Measurements from ENCODE around the gene ADCY2.

ADCY2 gene

GRCh38 chr5:7393921-7394799, 1.8 kb upstream of the ADCY2 start:
- TF ChIP-seq RARB (CRISPR knock-in tag; IDR thresholded peaks at IDR 0.05) (no peak), TCF4 (CRISPR knock-in tag; IDR thresholded peaks at IDR 0.05; ENCODE audit: borderline replicate concordance) (no peak), OSR1 (CRISPR knock-in tag; IDR thresholded peaks at IDR 0.05) (no peak), PPARA (CRISPR knock-in tag; IDR thresholded peaks at IDR 0.05; ENCODE audit: borderline replicate concordance) (no peak), ARNTL (CRISPR knock-in tag; IDR thresholded peaks at IDR 0.05; ENCODE audit: borderline replicate concordance, low read depth) (no peak)
- ATAC-seq = no peak

DNA sequence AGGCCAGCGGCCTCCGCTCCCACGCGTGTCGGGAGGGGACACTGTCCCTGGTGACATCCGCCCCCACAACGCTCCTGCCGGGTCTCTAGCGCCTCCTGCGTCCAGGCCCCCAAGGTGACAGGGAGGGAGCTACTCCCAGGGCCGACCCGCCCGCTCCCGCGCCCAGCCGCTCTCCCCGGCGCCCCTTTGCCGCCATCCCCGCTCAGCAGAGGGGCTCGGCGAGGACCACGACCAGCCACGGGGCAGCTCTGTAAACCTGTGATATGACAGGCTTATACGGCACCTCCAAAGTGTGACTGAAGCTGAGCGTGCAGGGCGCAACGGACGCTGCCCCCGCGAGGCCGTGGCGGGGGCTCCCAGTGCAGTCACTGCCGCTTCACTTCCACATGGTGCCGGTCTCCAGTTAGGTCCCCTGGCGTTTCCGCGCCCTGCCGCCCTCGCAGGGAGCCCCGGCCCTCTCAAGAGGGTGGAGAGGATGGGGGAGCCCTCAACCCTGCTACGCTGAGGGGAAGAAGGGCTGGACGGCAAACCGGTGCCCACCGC, 978 bp upstream of the ADCY2 start:
- no peak for ATAC-seq
- TF ChIP-seq ZFP3 (CRISPR knock-in tag; IDR thresholded peaks at IDR 0.05) = no peak
- TF ChIP-seq GLIS3 (CRISPR knock-in tag; IDR thresholded peaks at IDR 0.05) = no peak
- TF ChIP-seq, protein P1, sequence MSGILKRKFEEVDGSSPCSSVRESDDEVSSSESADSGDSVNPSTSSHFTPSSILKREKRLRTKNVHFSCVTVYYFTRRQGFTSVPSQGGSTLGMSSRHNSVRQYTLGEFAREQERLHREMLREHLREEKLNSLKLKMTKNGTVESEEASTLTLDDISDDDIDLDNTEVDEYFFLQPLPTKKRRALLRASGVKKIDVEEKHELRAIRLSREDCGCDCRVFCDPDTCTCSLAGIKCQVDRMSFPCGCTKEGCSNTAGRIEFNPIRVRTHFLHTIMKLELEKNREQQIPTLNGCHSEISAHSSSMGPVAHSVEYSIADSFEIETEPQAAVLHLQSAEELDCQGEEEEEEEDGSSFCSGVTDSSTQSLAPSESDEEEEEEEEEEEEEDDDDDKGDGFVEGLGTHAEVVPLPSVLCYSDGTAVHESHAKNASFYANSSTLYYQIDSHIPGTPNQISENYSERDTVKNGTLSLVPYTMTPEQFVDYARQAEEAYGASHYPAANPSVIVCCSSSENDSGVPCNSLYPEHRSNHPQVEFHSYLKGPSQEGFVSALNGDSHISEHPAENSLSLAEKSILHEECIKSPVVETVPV (CRISPR knock-in tag; IDR thresholded peaks at IDR 0.05) = no peak
- TF ChIP-seq TSHZ2 (CRISPR knock-in tag; IDR thresholded peaks at IDR 0.05) = no peak
- no peak for TF ChIP-seq PPARA (CRISPR knock-in tag; IDR thresholded peaks at IDR 0.05; ENCODE audit: borderline replicate concordance)
- TF ChIP-seq, protein P2, sequence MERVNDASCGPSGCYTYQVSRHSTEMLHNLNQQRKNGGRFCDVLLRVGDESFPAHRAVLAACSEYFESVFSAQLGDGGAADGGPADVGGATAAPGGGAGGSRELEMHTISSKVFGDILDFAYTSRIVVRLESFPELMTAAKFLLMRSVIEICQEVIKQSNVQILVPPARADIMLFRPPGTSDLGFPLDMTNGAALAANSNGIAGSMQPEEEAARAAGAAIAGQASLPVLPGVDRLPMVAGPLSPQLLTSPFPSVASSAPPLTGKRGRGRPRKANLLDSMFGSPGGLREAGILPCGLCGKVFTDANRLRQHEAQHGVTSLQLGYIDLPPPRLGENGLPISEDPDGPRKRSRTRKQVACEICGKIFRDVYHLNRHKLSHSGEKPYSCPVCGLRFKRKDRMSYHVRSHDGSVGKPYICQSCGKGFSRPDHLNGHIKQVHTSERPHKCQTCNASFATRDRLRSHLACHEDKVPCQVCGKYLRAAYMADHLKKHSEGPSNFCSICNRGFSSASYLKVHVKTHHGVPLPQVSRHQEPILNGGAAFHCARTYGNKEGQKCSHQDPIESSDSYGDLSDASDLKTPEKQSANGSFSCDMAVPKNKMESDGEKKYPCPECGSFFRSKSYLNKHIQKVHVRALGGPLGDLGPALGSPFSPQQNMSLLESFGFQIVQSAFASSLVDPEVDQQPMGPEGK (CRISPR knock-in tag; IDR thresholded peaks at IDR 0.05; ENCODE audit: borderline replicate concordance) = no peak
- TF ChIP-seq ZNF70 (CRISPR knock-in tag; IDR thresholded peaks at IDR 0.05) = no peak
- no peak for TF ChIP-seq ZNF565 (CRISPR knock-in tag; conservative IDR thresholded peaks at IDR 0.05; ENCODE audit: low read depth)
- no peak for TF ChIP-seq ZC3H10 (CRISPR knock-in tag; IDR thresholded peaks at IDR 0.05)
- TF ChIP-seq OSR1 (CRISPR knock-in tag; IDR thresholded peaks at IDR 0.05) = no peak
- no peak for TF ChIP-seq BACH2 (CRISPR knock-in tag; IDR thresholded peaks at IDR 0.05; ENCODE audit: borderline replicate concordance)
- no peak for TF ChIP-seq ISL1 (CRISPR knock-in tag; IDR thresholded peaks at IDR 0.05)
- TF ChIP-seq, protein P3, sequence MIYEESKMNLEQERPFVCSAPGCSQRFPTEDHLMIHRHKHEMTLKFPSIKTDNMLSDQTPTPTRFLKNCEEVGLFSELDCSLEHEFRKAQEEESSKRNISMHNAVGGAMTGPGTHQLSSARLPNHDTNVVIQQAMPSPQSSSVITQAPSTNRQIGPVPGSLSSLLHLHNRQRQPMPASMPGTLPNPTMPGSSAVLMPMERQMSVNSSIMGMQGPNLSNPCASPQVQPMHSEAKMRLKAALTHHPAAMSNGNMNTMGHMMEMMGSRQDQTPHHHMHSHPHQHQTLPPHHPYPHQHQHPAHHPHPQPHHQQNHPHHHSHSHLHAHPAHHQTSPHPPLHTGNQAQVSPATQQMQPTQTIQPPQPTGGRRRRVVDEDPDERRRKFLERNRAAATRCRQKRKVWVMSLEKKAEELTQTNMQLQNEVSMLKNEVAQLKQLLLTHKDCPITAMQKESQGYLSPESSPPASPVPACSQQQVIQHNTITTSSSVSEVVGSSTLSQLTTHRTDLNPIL (CRISPR knock-in tag; IDR thresholded peaks at IDR 0.05; ENCODE audit: low read depth) = no peak
- TF ChIP-seq ZFP30 (CRISPR knock-in tag; IDR thresholded peaks at IDR 0.05) = no peak
- TF ChIP-seq, protein P4, sequence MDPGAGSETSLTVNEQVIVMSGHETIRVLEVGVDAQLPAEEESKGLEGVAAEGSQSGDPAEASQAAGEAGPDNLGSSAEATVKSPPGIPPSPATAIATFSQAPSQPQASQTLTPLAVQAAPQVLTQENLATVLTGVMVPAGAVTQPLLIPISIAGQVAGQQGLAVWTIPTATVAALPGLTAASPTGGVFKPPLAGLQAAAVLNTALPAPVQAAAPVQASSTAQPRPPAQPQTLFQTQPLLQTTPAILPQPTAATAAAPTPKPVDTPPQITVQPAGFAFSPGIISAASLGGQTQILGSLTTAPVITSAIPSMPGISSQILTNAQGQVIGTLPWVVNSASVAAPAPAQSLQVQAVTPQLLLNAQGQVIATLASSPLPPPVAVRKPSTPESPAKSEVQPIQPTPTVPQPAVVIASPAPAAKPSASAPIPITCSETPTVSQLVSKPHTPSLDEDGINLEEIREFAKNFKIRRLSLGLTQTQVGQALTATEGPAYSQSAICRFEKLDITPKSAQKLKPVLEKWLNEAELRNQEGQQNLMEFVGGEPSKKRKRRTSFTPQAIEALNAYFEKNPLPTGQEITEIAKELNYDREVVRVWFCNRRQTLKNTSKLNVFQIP (CRISPR knock-in tag; IDR thresholded peaks at IDR 0.05; ENCODE audit: borderline replicate concordance, low read depth) = no peak

DNA sequence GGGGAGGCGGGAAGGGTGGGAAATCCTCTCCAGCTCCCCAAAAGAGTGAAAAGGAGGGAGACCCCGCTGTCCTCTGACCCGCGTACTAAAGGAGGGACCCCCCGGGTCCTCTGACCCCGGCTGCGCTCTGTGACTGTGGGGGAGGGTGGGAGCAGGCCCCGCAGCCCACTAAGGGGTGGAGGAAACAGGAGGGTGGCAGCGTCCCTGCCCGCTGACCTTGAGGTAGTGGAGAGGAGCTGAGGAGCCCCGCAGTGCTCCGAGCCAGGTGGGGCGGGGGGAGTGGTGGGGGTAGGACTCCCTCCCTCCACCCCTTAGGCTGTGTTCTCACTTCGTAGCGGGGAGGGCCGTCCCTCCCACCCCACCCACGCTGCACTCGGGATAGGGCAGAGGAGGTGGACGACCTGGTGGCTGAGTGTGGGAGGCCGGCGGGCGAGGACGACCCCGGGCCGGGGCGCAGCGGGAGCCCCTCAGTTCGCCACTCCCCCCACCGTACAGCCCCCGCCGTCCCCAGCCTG, 449 bp upstream of the ADCY2 start:
- no peak for ATAC-seq

More for the DNA sequence above, 449 bp upstream of the ADCY2 start:
- no peak for TF ChIP-seq TOX (CRISPR knock-in tag; IDR thresholded peaks at IDR 0.05; ENCODE audit: borderline replicate concordance)
- TF ChIP-seq ZC3H10 (CRISPR knock-in tag; IDR thresholded peaks at IDR 0.05) = no peak
- no peak for TF ChIP-seq ZFP3 (CRISPR knock-in tag; IDR thresholded peaks at IDR 0.05)
- TF ChIP-seq SNAI2 (CRISPR knock-in tag; IDR thresholded peaks at IDR 0.05) = no peak
- TF ChIP-seq, protein P1 (CRISPR knock-in tag; IDR thresholded peaks at IDR 0.05) = no peak
- TF ChIP-seq, protein P2 (CRISPR knock-in tag; IDR thresholded peaks at IDR 0.05; ENCODE audit: borderline replicate concordance) = no peak
- TF ChIP-seq ZFP30 (CRISPR knock-in tag; IDR thresholded peaks at IDR 0.05) = no peak
- TF ChIP-seq ZNF8 (CRISPR knock-in tag; IDR thresholded peaks at IDR 0.05) = no peak
- TF ChIP-seq, protein P4 (CRISPR knock-in tag; IDR thresholded peaks at IDR 0.05; ENCODE audit: borderline replicate concordance, low read depth) = no peak
- TF ChIP-seq BACH2 (CRISPR knock-in tag; IDR thresholded peaks at IDR 0.05; ENCODE audit: borderline replicate concordance) = no peak
- TF ChIP-seq GLIS3 (CRISPR knock-in tag; IDR thresholded peaks at IDR 0.05) = no peak

All from SK-N-SH treated with all-trans-retinoic acid at 6 μM for 48 hours (cell line).